Activated CD8-positive, alpha-beta memory T cell treated with anti-CD3 and anti-CD28 coated beads, Interleukin-2, amount 50 U/mL, for 1 hour (primary cell): ENCODE measurements around the gene CCT5.
"Not testable (repeated sequence)": the region's sequence is repeated elsewhere in the genome, so short reads cannot be mapped to it uniquely, and the experiment has no call there.

Experiments
- DNase-seq: peaks from one replicate; pipeline ENCODE4 v3.0.0-alpha.2; 2020; ENCODE audit errors: extremely low read depth

The CCT5 gene

DNA sequence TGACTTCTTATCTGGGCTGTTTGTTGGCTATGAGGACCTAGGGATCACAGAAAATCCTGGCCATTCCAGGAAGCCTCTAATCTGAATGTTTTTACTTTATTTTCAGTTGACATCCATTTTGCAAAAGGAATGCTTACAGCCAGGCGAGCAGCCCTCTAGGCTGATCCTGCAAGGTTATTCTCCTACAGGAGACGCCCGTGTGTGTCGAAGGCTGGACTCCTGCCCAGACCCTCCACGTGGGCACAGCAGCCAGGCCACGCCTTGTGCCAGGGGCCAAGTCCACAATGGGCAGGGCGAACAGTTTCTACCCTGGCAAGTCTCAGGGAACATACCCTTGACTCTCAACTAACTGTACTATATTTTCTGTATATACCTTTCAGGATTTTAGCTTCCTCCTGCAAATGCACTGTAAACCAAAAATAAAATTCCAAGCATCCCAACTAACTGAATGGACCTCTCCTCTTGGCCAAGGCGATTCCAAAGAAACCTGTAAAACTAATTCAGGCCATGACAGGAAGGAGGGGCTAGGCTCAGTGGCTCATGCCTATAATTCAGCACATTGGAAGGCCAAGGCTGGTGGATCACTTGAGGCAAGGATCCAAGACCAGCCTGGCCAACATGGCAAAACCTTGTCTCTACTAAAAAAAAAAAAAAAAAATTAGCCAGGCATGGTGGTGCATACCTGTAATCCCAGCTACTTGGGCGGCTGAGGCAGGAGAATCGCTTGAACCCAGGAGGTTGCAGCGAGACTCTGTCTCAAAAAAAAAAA lies 51.9 kb downstream of the CCT5 start:
- DNase-seq: no peak

DNA sequence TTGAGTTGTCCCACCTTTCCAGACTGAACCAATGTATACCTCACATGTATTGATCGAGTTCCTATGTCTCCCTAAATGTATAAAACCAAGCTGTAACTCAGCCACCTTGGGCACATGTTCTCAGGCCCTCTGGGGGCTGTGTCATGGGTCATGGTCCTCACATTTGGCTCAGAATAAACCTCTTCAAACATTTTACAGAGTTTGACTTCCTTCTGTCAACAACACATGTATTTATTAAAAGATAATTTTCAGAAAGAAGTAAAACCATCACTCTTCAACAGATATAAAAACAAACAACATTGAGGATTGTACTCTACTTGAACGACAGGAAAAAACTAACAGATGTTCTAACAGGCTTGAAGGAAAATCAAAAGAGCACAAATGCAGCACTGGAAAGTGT lies 53.1 kb downstream of the CCT5 start:
- DNase-seq: no peak

- no peak for DNase-seq
These were observed 53.7 kb downstream of the CCT5 start for GRCh38 chr5:10303699-10304170.

GRCh38 chr5:10304932-10305331 lies 54.9 kb downstream of the CCT5 start:
- DNase-seq: no peak

DNA sequence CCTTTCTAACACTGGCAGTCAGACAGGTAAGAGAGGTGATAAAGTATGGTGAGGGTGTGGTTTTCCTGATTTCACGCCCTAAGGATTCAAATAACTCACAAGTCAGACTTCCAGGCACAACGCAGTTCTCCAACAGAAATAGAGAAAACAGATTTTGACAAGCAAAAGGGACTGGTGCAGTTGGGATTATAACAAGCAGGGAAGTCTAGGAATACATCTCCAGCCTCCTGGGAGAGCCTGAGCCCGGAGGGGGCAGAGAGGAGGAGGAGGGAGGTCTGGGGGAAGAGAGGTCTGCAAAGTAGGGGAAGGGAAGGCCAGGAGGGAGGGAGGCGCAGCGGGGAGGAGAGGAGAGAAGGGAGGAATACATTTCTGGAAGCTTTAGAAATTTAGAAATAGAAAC lies 56.0 kb downstream of the CCT5 start:
- DNase-seq: no peak

GRCh38 chr5:10306806-10307205 lies 56.7 kb downstream of the CCT5 start:
- no peak for DNase-seq

GRCh38 chr5:10307206-10308148 lies 57.4 kb downstream of the CCT5 start, which contains the start of gene CMBL:
CMBL (minus strand) TSS chr5:10307902; CDS start chr5:10290762, 17,140 bp downstream.
- no peak for DNase-seq

- DNase-seq: no peak
These were observed 58.8 kb downstream of the CCT5 start for GRCh38 chr5:10308844-10309243.

DNA sequence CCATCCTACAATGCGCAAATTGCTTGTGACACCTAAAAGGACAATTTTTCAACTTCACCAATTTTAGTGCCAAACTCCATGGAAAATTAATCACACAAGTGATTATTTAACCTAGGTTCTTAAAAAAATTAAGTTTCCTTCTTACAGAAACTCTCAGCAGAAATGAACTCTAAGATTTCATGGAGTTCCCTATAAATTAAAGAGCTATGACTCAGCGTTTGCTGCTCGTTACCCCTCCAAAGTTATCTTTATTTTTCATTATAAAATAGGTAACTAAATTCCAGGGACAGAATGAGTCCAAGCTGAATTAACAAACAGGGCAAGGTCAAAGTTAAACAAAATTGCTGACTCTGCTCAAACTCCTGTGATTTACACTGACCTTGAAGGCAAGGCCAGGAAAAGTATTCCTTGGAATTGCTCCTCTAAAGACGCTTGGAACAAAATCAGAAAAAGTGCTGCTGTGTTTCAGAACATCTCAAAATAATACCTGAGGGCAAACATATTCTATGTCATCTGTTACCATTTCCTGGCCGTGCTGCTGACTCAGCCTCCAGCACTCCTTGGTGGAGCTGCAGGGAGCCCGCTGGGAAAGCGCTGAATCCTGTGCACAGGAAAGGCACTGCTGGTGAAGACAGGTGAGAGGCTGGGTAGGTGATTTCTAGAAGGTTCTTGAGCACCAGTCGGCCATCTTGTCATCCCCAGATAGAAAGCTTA lies 60.1 kb downstream of the CCT5 start:
- no peak for DNase-seq

DNA sequence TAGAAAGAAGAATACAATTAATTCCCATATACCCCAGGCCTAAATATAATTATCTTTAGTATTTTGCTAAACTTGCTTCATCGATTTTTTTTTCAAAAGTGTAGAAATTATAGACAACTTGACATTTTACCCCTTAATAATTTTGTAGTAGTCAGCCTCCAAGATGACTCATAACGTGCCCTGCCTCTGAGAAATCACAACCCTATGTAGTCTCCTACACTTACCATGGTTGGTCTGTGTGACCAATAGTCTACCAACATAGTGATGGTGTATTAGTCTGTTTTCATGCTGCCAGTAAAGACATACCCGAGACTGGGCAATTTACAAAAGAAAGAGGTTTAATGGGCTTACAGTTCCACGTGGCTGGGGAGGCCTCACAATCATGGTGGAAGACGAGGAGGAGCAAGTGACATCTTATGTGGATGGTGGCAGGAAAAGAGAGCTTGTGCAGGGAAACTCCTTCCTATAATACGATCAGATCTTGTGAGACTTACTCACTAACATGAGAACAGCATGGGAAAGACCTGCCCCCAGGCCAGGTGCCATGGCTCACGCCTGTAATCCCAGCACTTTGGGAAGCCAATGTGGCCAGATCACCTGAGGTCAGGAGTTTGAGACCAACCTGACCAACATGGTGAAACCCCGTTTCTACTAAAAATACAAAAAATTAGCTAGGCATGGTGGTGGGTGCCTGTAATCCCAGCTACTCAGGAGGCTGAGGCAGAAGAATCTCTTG lies 60.9 kb downstream of the CCT5 start:
- DNase-seq: not testable (repeated sequence)

DNA sequence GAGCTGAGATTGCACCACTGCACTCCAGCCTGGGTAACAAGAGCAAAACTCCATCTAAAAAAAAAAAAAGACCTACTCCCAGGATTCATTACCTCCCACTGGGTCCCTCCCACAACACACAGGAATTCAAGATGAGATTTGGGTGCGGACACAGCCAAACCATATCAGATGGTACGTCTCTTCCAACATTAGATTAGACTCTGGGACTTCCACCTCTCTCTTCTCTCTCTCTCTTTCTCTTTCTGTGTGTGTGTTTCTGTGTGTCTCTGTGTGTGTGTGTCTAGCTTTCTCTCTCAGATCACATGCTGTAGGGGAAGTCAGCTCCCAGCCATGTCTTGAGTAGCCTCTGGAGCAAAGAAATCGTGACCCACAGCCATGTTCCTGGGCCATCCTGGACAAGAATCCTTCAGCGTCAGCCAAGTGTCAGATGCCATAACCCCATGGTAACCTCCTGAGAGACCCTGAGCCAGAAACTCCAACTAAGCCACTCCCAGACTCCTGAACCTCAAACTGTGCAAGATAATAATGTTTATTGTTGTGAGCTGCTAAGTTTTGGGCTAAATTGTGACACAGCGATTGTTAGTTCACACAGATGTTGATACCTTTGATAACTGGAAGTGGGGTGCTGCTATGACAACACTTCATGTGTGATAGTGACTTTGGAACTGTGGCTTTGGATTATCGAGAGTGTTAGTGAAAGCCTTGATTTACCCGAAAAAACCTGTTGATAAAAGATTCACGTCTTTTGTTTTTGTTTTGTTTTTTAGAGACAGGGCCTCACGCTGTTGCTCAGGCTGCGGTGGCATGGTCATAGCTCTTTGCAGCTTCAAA lies 61.7 kb downstream of the CCT5 start:
- DNase-seq: no peak

DNA sequence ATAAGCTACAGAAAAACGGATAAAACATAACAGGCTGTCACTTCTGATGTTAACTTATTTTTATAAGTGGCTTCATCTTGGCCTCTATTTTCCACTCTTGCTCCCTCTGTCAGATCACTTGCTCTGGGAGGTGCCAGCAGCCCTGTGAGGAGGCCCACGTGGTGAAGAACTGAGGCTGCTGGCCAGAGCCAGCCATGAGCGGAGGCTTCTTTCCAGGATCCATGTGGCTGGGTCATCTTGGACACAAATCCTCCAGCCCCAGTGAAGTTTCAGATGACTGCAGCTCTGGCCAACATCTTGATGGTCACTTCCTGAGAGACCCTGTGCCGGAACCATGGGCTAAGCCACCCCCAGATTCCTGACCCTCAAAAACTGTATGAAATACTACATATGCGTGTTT lies 65.1 kb downstream of the CCT5 start:
- DNase-seq: no peak
